ENCODE data around the gene SFMBT2.

SFMBT2 gene

GRCh38 chr10:7357193-7357592, 53.6 kb downstream of the SFMBT2 start:
- Histone ChIP-seq H3K9me3 (ENCODE audit: control insufficient read depth in 2 of 2, low read length in 2 of 2) (peaks cover 0 to 2% of the 10 kb centered on the region in 2 donors), H3K27ac (ENCODE audit: low read depth in 2 of 2, low read length in 2 of 2) (no peak overlapping the region), H3K27me3 (ENCODE audit: control insufficient read depth in 2 of 2, insufficient read depth in 2 of 2, low read length in 2 of 2) (no peaks in the 10 kb centered on the region), H3K36me3 (ENCODE audit: control insufficient read depth in 2 of 2, insufficient read depth in 2 of 2, low read length in 2 of 2) (peaks cover 0 to 2% of the 10 kb centered on the region in 2 donors), H3K9ac (ENCODE audit: low read depth in 1 of 2, low read length in 2 of 2) (no peak overlapping the region), H3K4me3 (ENCODE audit: low read length in 2 of 2) (no peak overlapping the region), H3K4me1 (ENCODE audit: control insufficient read depth in 2 of 2, insufficient read depth in 2 of 2, low read length in 2 of 2) (no peaks in the 10 kb centered on the region)

DNA sequence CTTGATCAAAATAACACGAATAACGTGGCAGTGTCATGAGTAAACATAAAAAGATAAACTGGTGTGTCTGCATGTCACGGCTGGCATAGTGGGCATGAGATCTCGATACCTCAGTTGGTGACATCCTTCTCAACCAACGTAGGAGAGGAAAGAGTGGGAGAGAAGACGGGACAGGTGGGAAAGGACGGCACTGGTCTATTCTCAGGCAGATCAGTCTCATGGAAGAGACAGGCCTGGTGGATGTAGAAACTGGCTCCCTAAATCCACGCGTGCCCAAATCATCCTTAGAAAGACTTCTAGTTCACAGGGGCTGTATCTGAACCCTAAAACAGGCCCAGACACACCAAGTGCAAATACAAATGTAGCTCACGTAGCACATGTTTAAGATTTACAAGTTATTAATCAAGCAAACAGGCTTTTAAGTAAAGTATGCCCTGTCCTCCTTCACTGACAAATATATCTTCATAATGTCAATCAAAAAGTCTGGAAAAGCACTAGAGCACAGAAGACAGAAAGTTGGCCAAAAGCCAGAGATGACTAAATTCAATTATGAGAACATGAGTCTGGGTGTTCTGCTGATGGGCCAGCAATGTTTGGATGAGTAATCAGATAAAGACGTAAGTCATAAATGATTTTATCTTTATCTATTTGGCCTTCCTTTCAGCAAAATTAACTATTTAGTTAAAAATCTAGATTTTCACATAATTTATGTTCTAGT, 56.3 kb downstream of the SFMBT2 start:
- Histone ChIP-seq H3K27me3 (ENCODE audit: control insufficient read depth in 2 of 2, insufficient read depth in 2 of 2, low read length in 2 of 2) (no peaks in the 10 kb centered on the region), H3K27ac (ENCODE audit: low read depth in 2 of 2, low read length in 2 of 2) (no peak overlapping the region), H3K9ac (ENCODE audit: low read depth in 1 of 2, low read length in 2 of 2) (no peak overlapping the region), H3K4me1 (ENCODE audit: control insufficient read depth in 2 of 2, insufficient read depth in 2 of 2, low read length in 2 of 2) (no peaks in the 10 kb centered on the region), H3K9me3 (ENCODE audit: control insufficient read depth in 2 of 2, low read length in 2 of 2) (peaks cover 0 to 2% of the 10 kb centered on the region in 2 donors), H3K4me3 (ENCODE audit: low read length in 2 of 2) (no peak overlapping the region), H3K36me3 (ENCODE audit: control insufficient read depth in 2 of 2, insufficient read depth in 2 of 2, low read length in 2 of 2) (peaks cover 0 to 2% of the 10 kb centered on the region in 2 donors)

GRCh38 chr10:7351894-7352293, 58.9 kb downstream of the SFMBT2 start:
- H3K27me3 ChIP-seq (ENCODE audit: control insufficient read depth in 2 of 2, insufficient read depth in 2 of 2, low read length in 2 of 2), result no peaks in the 10 kb centered on the region
- H3K4me1 ChIP-seq (ENCODE audit: control insufficient read depth in 2 of 2, insufficient read depth in 2 of 2, low read length in 2 of 2), result no peaks in the 10 kb centered on the region
- no peaks in the 10 kb centered on the region for H3K9me3 ChIP-seq (ENCODE audit: control insufficient read depth in 2 of 2, low read length in 2 of 2)
- no peak overlapping the region for H3K27ac ChIP-seq (ENCODE audit: low read depth in 2 of 2, low read length in 2 of 2)
- no peak overlapping the region for H3K4me3 ChIP-seq (ENCODE audit: low read length in 2 of 2)
- no peaks in the 10 kb centered on the region for H3K36me3 ChIP-seq (ENCODE audit: control insufficient read depth in 2 of 2, insufficient read depth in 2 of 2, low read length in 2 of 2)
- H3K9ac ChIP-seq (ENCODE audit: low read depth in 1 of 2, low read length in 2 of 2), result no peak overlapping the region

- Histone ChIP-seq H3K4me1 (ENCODE audit: control insufficient read depth in 2 of 2, insufficient read depth in 2 of 2, low read length in 2 of 2) (no peaks in the 10 kb centered on the region), H3K27ac (ENCODE audit: low read depth in 2 of 2, low read length in 2 of 2) (no peak overlapping the region), H3K36me3 (ENCODE audit: control insufficient read depth in 2 of 2, insufficient read depth in 2 of 2, low read length in 2 of 2) (no peaks in the 10 kb centered on the region), H3K27me3 (ENCODE audit: control insufficient read depth in 2 of 2, insufficient read depth in 2 of 2, low read length in 2 of 2) (no peaks in the 10 kb centered on the region), H3K9ac (ENCODE audit: low read depth in 1 of 2, low read length in 2 of 2) (no peak overlapping the region), H3K4me3 (ENCODE audit: low read length in 2 of 2) (no peak overlapping the region), H3K9me3 (ENCODE audit: control insufficient read depth in 2 of 2, low read length in 2 of 2) (no peaks in the 10 kb centered on the region)
Observed at GRCh38 chr10:7350541-7351195, 60.2 kb downstream of the SFMBT2 start.

DNA sequence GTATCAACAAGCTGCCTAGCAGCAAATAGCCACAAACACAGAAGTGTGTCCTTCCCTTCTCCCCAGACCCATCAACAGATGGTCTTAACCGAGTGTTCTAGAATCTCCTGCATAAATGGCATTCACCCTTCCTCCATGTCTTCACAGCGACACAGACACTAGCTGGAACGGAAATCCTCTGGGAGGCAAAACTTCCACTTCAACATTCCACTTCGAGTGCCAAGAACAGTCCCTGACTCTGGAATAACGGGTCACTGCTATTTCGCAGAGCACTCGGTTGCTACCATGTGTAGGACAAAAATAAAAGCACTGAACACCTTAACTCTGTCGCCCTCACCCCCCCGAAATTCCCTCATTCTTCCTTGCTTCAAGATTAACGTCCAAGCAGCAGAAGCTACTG, 65.1 kb downstream of the SFMBT2 start:
- H3K4me3 ChIP-seq (ENCODE audit: low read length in 2 of 2), result no peak overlapping the region
- no peak overlapping the region for H3K27ac ChIP-seq (ENCODE audit: low read depth in 2 of 2, low read length in 2 of 2)
- H3K9ac ChIP-seq (ENCODE audit: low read depth in 1 of 2, low read length in 2 of 2), result no peak overlapping the region
- peaks cover 0 to 3% of the 10 kb centered on the region in 2 donors for H3K9me3 ChIP-seq (ENCODE audit: control insufficient read depth in 2 of 2, low read length in 2 of 2)
- H3K36me3 ChIP-seq (ENCODE audit: control insufficient read depth in 2 of 2, insufficient read depth in 2 of 2, low read length in 2 of 2), result no peaks in the 10 kb centered on the region
- no peaks in the 10 kb centered on the region for H3K4me1 ChIP-seq (ENCODE audit: control insufficient read depth in 2 of 2, insufficient read depth in 2 of 2, low read length in 2 of 2)
- H3K27me3 ChIP-seq (ENCODE audit: control insufficient read depth in 2 of 2, insufficient read depth in 2 of 2, low read length in 2 of 2), result no peaks in the 10 kb centered on the region

- peaks cover 0 to 3% of the 10 kb centered on the region in 2 donors for H3K9me3 ChIP-seq (ENCODE audit: control insufficient read depth in 2 of 2, low read length in 2 of 2)
- no peaks in the 10 kb centered on the region for H3K27me3 ChIP-seq (ENCODE audit: control insufficient read depth in 2 of 2, insufficient read depth in 2 of 2, low read length in 2 of 2)
- no peak overlapping the region for H3K27ac ChIP-seq (ENCODE audit: low read depth in 2 of 2, low read length in 2 of 2)
- no peaks in the 10 kb centered on the region for H3K4me1 ChIP-seq (ENCODE audit: control insufficient read depth in 2 of 2, insufficient read depth in 2 of 2, low read length in 2 of 2)
- no peak overlapping the region for H3K4me3 ChIP-seq (ENCODE audit: low read length in 2 of 2)
- H3K36me3 ChIP-seq (ENCODE audit: control insufficient read depth in 2 of 2, insufficient read depth in 2 of 2, low read length in 2 of 2), result no peaks in the 10 kb centered on the region
- H3K9ac ChIP-seq (ENCODE audit: low read depth in 1 of 2, low read length in 2 of 2), result no peak overlapping the region
Observed at GRCh38 chr10:7343040-7343439, 67.8 kb downstream of the SFMBT2 start.

DNA sequence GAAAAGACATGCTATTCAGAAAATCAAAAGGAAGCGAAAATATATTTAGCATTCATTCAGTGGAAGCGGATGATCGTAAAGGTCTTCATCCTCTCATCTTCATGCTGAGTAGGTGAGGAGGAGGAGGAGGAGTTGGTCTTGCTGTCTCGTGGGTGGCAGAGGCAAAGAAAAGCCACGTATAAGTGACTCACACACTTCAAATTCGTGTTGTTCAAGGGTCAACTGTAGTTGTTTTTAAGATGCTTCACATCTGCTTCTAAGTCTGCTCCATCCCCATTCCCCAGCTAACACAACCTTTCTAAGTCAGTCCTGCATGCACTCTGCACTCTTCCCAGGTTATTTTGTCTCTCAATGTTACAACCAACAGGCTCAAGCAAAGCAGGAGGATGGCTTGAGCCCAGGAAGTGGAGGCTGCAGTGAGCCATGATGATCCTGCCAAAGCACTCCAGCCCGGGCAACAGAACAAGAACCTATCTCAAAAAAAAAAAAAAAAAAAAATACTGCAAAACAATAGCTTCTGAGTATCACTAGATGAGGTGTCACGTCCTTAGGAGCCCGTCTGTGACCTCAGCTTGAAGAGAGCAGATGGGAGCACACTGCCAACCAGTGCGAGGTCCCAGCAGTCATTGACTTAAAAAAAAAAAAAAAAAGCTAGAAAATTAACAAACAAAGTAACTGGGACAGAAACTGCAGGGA, 70.5 kb downstream of the SFMBT2 start:
- no peak overlapping the region for H3K27ac ChIP-seq (ENCODE audit: low read depth in 2 of 2, low read length in 2 of 2)
- H3K36me3 ChIP-seq (ENCODE audit: control insufficient read depth in 2 of 2, insufficient read depth in 2 of 2, low read length in 2 of 2), result no peaks in the 10 kb centered on the region
- peaks cover 0 to 3% of the 10 kb centered on the region in 2 donors for H3K9me3 ChIP-seq (ENCODE audit: control insufficient read depth in 2 of 2, low read length in 2 of 2)
- H3K4me3 ChIP-seq (ENCODE audit: low read length in 2 of 2), result no peak overlapping the region
- H3K9ac ChIP-seq (ENCODE audit: low read depth in 1 of 2, low read length in 2 of 2), result no peak overlapping the region
- H3K4me1 ChIP-seq (ENCODE audit: control insufficient read depth in 2 of 2, insufficient read depth in 2 of 2, low read length in 2 of 2), result no peaks in the 10 kb centered on the region
- H3K27me3 ChIP-seq (ENCODE audit: control insufficient read depth in 2 of 2, insufficient read depth in 2 of 2, low read length in 2 of 2), result no peaks in the 10 kb centered on the region

DNA sequence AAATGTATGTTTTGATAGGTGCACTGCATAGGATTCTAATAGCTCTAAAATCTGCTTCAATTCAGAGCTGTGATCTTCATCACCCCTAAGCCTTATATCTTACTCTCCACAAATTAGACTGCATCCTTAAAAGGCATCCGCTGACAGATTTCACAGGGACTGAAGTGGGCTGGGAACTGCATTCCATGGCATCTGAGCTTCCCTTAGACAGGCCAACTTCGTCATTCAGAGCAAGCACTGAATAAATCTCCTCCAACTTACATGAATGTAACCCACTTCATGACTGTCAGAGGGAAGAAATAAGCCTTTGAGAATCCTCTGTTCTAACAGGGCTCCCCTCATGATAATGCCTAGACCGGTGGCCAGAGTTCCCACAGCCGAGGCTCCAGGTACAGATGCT, 71.3 kb downstream of the SFMBT2 start:
- no peaks in the 10 kb centered on the region for H3K27me3 ChIP-seq (ENCODE audit: control insufficient read depth in 2 of 2, insufficient read depth in 2 of 2, low read length in 2 of 2)
- H3K27ac ChIP-seq (ENCODE audit: low read depth in 2 of 2, low read length in 2 of 2), result no peak overlapping the region
- no peak overlapping the region for H3K9ac ChIP-seq (ENCODE audit: low read depth in 1 of 2, low read length in 2 of 2)
- no peak overlapping the region for H3K4me3 ChIP-seq (ENCODE audit: low read length in 2 of 2)
- peaks cover 0 to 3% of the 10 kb centered on the region in 2 donors for H3K9me3 ChIP-seq (ENCODE audit: control insufficient read depth in 2 of 2, low read length in 2 of 2)
- H3K36me3 ChIP-seq (ENCODE audit: control insufficient read depth in 2 of 2, insufficient read depth in 2 of 2, low read length in 2 of 2), result no peaks in the 10 kb centered on the region
- H3K4me1 ChIP-seq (ENCODE audit: control insufficient read depth in 2 of 2, insufficient read depth in 2 of 2, low read length in 2 of 2), result no peaks in the 10 kb centered on the region

DNA sequence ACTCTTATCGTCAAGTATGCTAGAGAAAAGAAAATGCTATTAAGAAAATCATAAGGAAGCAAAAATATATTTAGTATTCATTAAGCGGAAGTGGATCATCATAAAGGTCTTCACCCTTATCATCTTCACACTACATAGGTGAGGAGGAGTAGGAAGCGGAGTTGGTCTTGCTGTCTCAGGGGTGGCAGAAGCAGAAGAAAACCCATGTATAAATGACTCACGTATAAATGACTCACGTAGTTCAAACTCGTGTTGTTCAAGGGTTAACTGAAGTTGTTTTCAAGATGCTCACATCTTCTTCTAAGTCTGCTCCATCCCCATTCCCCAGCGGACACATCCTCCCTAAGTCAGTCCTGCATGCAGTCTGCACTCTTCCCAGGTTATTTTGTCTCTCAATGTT, 72.4 kb downstream of the SFMBT2 start:
- Histone ChIP-seq H3K9ac (ENCODE audit: low read depth in 1 of 2, low read length in 2 of 2) (no peak overlapping the region), H3K4me3 (ENCODE audit: low read length in 2 of 2) (no peak overlapping the region), H3K36me3 (ENCODE audit: control insufficient read depth in 2 of 2, insufficient read depth in 2 of 2, low read length in 2 of 2) (no peaks in the 10 kb centered on the region), H3K27ac (ENCODE audit: low read depth in 2 of 2, low read length in 2 of 2) (no peak overlapping the region), H3K9me3 (ENCODE audit: control insufficient read depth in 2 of 2, low read length in 2 of 2) (peaks cover 3% of the 10 kb centered on the region in 2 donors), H3K4me1 (ENCODE audit: control insufficient read depth in 2 of 2, insufficient read depth in 2 of 2, low read length in 2 of 2) (no peaks in the 10 kb centered on the region), H3K27me3 (ENCODE audit: control insufficient read depth in 2 of 2, insufficient read depth in 2 of 2, low read length in 2 of 2) (no peaks in the 10 kb centered on the region)

GRCh38 chr10:7337431-7338171, 73.2 kb downstream of the SFMBT2 start:
- Histone ChIP-seq H3K4me1 (ENCODE audit: control insufficient read depth in 2 of 2, insufficient read depth in 2 of 2, low read length in 2 of 2) (no peaks in the 10 kb centered on the region), H3K36me3 (ENCODE audit: control insufficient read depth in 2 of 2, insufficient read depth in 2 of 2, low read length in 2 of 2) (no peaks in the 10 kb centered on the region), H3K9ac (ENCODE audit: low read depth in 1 of 2, low read length in 2 of 2) (no peak overlapping the region), H3K27ac (ENCODE audit: low read depth in 2 of 2, low read length in 2 of 2) (no peak overlapping the region), H3K4me3 (ENCODE audit: low read length in 2 of 2) (no peak overlapping the region), H3K27me3 (ENCODE audit: control insufficient read depth in 2 of 2, insufficient read depth in 2 of 2, low read length in 2 of 2) (no peaks in the 10 kb centered on the region), H3K9me3 (ENCODE audit: control insufficient read depth in 2 of 2, low read length in 2 of 2) (peaks cover 0 to 3% of the 10 kb centered on the region in 2 donors)
